GM06990 (cell line): Measurements from ENCODE around the gene FOXP4.

Source experiments
- DNase-seq: peaks from one replicate; pipeline ENCODE4 v3.0.0-alpha.2; 2011; ENCODE audit not compliant: insufficient read length; ENCODE audit errors: extremely low read depth
- H3K27me3 ChIP-seq: replicated peaks from 2 replicates; pipeline ENCODE4 v1.6.0; 2011; ENCODE audit warnings: low read length; ENCODE audit not compliant: control insufficient read depth, insufficient read depth
- H3K36me3 ChIP-seq: 2 replicates; pipeline ENCODE4 v1.5.1; 2011; ENCODE audit warnings: low read length; ENCODE audit not compliant: control insufficient read depth, insufficient read depth
- H3K4me3 ChIP-seq: replicated peaks from 2 replicates; pipeline ENCODE4 v1.5.1; 2011; ENCODE audit warnings: low read depth, mild to moderate bottlenecking, control low read depth, low read length
- TF ChIP-seq, protein P1 (sequence below): IDR thresholded peaks from 2 replicates; pipeline ENCODE4 v1.5.1; 2011; ENCODE audit warnings: low read length, control low read depth, mild to moderate bottlenecking, inconsistent platforms; ENCODE audit not compliant: insufficient read depth, poor library complexity, severe bottlenecking

FOXP4 gene

DNA sequence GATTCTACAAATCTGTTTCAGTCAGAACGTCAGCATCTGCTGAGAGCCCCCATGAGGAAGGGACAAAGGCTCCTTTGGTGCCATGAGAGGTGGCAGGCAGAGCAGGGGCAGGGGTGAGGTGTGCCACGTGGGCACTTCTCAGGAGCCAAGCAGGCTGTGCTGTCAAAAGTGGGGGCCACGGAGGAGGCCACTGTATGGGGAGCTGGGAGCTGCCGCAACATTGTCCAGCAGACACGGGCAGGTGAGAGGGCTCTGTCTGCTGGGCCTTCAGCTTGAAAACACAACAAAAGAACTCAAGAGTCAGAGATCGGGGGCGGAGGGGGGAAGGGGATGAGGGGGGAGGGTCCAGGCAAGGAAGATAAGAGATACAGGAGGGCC lies 21.6 kb upstream of the FOXP4 start:
- no peaks in the 10 kb centered on the region for H3K36me3 ChIP-seq
- no peak for DNase-seq
- TF ChIP-seq, protein P1, sequence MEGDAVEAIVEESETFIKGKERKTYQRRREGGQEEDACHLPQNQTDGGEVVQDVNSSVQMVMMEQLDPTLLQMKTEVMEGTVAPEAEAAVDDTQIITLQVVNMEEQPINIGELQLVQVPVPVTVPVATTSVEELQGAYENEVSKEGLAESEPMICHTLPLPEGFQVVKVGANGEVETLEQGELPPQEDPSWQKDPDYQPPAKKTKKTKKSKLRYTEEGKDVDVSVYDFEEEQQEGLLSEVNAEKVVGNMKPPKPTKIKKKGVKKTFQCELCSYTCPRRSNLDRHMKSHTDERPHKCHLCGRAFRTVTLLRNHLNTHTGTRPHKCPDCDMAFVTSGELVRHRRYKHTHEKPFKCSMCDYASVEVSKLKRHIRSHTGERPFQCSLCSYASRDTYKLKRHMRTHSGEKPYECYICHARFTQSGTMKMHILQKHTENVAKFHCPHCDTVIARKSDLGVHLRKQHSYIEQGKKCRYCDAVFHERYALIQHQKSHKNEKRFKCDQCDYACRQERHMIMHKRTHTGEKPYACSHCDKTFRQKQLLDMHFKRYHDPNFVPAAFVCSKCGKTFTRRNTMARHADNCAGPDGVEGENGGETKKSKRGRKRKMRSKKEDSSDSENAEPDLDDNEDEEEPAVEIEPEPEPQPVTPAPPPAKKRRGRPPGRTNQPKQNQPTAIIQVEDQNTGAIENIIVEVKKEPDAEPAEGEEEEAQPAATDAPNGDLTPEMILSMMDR = no peak
- no peaks in the 10 kb centered on the region for H3K27me3 ChIP-seq
- no peak overlapping the region for H3K4me3 ChIP-seq

DNA sequence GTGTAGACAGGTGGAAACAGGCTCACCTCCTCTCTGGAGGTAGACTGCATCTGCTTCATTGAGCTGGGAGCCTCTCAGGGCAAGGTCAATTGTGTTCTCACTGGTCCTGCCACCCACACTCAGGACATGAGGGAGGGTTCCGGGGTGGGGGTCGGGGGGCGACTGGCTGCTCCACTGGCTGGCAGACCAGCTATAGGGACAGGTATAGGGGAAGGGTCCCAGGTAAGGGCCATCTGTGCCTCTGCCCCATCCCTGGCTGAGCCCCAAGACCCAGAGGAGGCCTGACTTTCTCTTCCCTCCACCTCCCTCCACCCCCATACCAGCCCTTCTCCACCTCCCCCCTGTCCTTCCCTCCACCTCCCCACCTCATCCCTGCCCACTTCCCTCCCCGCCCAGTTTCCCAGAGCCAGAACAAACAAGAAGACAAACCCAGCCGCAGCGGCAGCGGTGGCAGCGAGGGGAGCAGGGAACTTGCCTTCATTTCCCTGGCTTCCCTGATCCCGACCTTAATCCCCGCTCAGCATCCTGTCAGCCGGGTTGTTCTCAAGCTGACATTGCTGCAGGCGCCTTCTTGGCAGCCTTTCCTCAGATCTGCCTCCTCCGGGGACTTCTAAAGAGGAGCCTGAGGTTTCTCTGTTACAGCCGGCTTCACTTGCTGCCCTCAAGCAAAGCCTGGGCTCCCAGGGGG lies 18.3 kb upstream of the FOXP4 start:
- Histone ChIP-seq H3K36me3 (no peaks in the 10 kb centered on the region), H3K4me3 (no peak overlapping the region), H3K27me3 (no peaks in the 10 kb centered on the region)
- no peak for DNase-seq
- TF ChIP-seq, protein P1 = no peak

DNA sequence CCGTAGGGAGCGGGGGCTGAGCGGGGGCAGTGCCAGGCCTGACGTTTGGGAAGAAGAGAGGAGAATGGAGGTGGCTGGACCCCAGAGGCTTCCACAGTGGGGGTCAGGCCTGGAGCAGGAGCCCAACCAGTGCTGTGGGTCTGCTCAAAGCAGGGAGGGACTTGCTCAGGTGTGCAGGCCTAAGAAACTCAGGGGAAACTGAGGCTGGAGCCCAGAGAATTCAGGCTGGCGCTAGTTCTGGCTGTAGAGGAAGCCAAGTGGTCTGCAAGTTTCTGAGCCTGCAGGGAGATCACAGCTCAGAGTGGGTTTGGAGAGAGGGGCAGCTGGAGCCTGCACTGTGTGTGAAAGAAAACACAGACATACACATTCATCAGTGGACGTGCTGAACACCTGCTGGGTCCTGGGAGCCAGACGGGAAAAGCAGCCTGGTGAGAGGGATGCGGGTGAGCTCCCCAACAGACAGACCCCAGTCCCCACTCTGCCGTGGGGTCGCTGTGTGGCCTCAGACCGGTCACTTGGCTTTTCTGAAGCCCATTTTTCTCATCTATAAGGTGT lies 17.7 kb upstream of the FOXP4 start:
- H3K36me3 ChIP-seq = no peaks in the 10 kb centered on the region

DNA sequence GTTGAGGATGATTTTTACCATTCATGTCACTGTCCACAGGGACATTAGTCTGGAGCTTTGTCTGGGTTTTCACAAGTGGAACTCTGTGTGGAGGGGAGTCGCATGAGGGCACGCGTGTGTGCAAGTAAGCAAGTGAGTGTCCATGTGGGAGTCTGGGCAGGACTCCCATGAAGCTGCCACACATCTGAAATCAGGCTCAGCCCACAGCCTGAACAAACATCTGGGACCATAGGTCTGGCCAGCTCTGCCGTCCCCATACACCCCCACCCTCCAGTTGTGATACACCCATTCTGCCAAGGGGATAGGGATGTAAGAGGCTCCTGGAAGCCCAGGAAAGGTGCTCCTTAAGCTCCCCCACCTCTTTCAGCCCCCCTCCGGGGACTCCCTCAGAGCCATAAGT lies 17.1 kb upstream of the FOXP4 start:
- Histone ChIP-seq H3K36me3 (no peaks in the 10 kb centered on the region), H3K4me3 (no peak overlapping the region), H3K27me3 (no peaks in the 10 kb centered on the region)
- TF ChIP-seq, protein P1 = no peak
- no peak for DNase-seq

More for the DNA sequence above, 17.7 kb upstream of the FOXP4 start:
- Histone ChIP-seq H3K27me3 (no peaks in the 10 kb centered on the region), H3K4me3 (no peak overlapping the region)
- TF ChIP-seq, protein P1 = no peak
- DNase-seq = no peak

DNA sequence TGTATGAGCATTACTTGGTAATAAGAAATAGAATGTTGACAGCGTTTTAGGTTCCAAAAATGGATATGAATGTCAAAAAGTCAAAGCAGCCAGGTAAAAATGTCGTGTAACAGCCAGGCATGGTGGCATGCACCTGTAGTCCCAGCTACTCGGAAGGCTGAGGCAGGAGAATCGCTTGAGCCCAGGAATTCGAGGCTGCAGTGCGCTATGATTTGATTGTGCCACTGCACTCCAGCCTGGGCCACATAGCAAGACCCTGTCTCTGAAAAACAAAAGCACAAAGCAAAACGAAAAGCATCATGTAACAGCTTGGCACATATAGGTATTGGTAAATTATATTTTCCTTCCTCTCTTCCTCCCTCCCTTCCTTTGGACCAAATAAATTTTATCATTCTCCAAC lies 16.2 kb upstream of the FOXP4 start:
- no peak overlapping the region for H3K4me3 ChIP-seq
- TF ChIP-seq, protein P1 = no peak
- H3K27me3 ChIP-seq = no peaks in the 10 kb centered on the region
- no peak for DNase-seq
- no peaks in the 10 kb centered on the region for H3K36me3 ChIP-seq
